ENCODE data around the gene KHDRBS2. TPM values are rescaled to one million over a fixed set of nuclear protein-coding genes. Genes with fewer than 3 reads are reported as not detected.

Gene KHDRBS2
- total RNA-seq, 1 experiment from 2014 or later: 2.7 TPM

GRCh38 chr6:61959196-61959595 is 326.8 kb downstream of the KHDRBS2 start:
- Histone ChIP-seq H3K4me2 (ENCODE audit: insufficient read depth, insufficient read length, low read length) (no peak overlapping the region), H3K14ac (ENCODE audit: insufficient read depth, low read length) (no peak overlapping the region), H3K23me2 (ENCODE audit: insufficient read length, low read depth, low read length, poor library complexity, severe bottlenecking) (no peaks in the 10 kb centered on the region), H4K20me1 (ENCODE audit: control insufficient read depth, insufficient read depth, insufficient read length) (no peaks in the 10 kb centered on the region), H3K27me3 (ENCODE audit: insufficient read depth, low read length) (no peaks in the 10 kb centered on the region), H3K18ac (ENCODE audit: insufficient read length, low read depth, low read length) (no peak overlapping the region), H3K4ac (ENCODE audit: low read depth, low read length) (no peak overlapping the region), H3K79me2 (ENCODE audit: insufficient read depth, low read length) (no peaks in the 10 kb centered on the region), H2BK12ac (ENCODE audit: insufficient read length, low read depth, low read length) (no peak overlapping the region), H4K8ac (replicated peaks; ENCODE audit: insufficient read length, low read depth, low read length) (no peak overlapping the region), H2BK20ac (ENCODE audit: low read depth, low read length, poor library complexity, severe bottlenecking) (no peak overlapping the region), H2AK5ac (ENCODE audit: insufficient read length, low read length) (no peak overlapping the region), H3K27ac (ENCODE audit: insufficient read length, low read depth, low read length) (no peak overlapping the region), H3T11ph (ENCODE audit: low read length) (no peak overlapping the region), H4K5ac (ENCODE audit: insufficient read length, low read depth, low read length) (no peak overlapping the region), H3K56ac (ENCODE audit: insufficient read length, low read depth, low read length) (no peak overlapping the region), H3K23ac (ENCODE audit: insufficient read length, low read depth, low read length) (no peak overlapping the region), H2BK120ac (ENCODE audit: low read depth, low read length, poor library complexity, severe bottlenecking) (no peak overlapping the region), H3K9ac (ENCODE audit: extremely low read depth, insufficient read length, low read length) (no peak overlapping the region), H2BK15ac (ENCODE audit: low read depth, low read length) (no peak overlapping the region), H3K9me3 (ENCODE audit: control insufficient read depth, low read depth, low read length) (no peaks in the 10 kb centered on the region), H2BK5ac (ENCODE audit: insufficient read length, low read length) (no peak overlapping the region), H3K79me1 (ENCODE audit: insufficient read depth, low read depth, low read length, poor library complexity, severe bottlenecking) (no peaks in the 10 kb centered on the region), H2AFZ (ENCODE audit: low read length) (no peak overlapping the region), H4K91ac (ENCODE audit: insufficient read length, low read depth, low read length) (no peak overlapping the region), H3K4me1 (ENCODE audit: insufficient read depth, low read length) (no peaks in the 10 kb centered on the region)
- H3K4me1 Mint-ChIP-seq: peaks cover 3 to 4% of the 10 kb centered on the region in 2 experiments; a peak in 2 of 4 replicates
- no peak overlapping the region for H3K4me3 Mint-ChIP-seq
- H3K9me3 Mint-ChIP-seq: peaks cover 25 to 29% of the 10 kb centered on the region in 2 experiments
- WGBS (ENCODE audit: extremely low coverage, insufficient read length, low lambda C conversion rate): no CpG with 5 or more reads among the region's 2 CpGs
- H3K27ac Mint-ChIP-seq: no peak overlapping the region
- no peaks in the 10 kb centered on the region for H3K27me3 Mint-ChIP-seq (ENCODE audit: low read depth)
- no peak for TF ChIP-seq CTCF (conservative IDR thresholded peaks at IDR 0.05)
- H3K36me3 Mint-ChIP-seq (ENCODE audit: insufficient read depth in 1 of 3, low read depth in 3 of 3): peaks cover 17 to 34% (median 28%) of the 10 kb centered on the region in 3 experiments
- DNase-seq: no peak

Measured in H9 (cell line).